GM20000 (cell line): Measurements from ENCODE around the gene MYZAP.
A peak's percentile ranks its signal among the peaks of the same experiment; 100 is the strongest.

Experiments
- DNase-seq: peaks from one replicate; pipeline ENCODE4 v3.0.0; 2012; ENCODE audit warnings: low spot score
- TF ChIP-seq, protein P1 (sequence below): IDR thresholded peaks from 2 replicates; pipeline ENCODE4 v1.5.1; 2012; ENCODE audit warnings: mild to moderate bottlenecking, control low read depth; ENCODE audit errors: extremely low read depth, missing control alignments

MYZAP gene, protein sequence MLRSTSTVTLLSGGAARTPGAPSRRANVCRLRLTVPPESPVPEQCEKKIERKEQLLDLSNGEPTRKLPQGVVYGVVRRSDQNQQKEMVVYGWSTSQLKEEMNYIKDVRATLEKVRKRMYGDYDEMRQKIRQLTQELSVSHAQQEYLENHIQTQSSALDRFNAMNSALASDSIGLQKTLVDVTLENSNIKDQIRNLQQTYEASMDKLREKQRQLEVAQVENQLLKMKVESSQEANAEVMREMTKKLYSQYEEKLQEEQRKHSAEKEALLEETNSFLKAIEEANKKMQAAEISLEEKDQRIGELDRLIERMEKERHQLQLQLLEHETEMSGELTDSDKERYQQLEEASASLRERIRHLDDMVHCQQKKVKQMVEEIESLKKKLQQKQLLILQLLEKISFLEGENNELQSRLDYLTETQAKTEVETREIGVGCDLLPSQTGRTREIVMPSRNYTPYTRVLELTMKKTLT

DNA sequence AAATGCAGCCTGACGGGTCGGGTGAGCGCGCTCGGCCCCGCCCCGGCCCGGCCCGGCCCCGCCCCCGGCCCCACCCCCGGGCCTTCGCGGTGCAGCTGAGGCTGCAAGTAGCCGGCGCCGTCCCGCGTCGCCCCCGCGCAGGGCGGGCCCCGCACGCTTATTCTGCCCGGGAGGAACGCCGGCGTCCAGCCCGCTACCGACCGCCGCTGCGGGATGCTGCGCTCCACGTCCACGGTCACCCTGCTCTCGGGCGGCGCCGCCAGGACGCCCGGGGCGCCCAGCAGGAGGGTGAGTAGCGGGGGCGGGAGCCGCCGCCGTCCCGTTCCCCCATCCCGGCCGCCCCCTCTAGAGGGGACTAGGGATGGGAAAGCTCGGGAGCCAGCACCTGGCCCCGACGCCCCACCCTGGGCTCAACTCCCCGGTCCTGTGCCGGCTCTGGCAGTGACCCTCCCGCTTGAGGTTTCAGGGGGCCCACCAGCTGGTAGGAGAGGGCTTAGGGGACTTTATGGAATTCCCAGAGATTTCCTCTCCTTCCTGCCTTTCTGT, at the start of gene MYZAP:
Gene MYZAP (plus strand): TSS at position 83 of the 546 bp plus-strand sequence. CDS start 131 bp downstream, at position 214.
- DNase-seq: peak; percentile 66
- TF ChIP-seq, protein P1, sequence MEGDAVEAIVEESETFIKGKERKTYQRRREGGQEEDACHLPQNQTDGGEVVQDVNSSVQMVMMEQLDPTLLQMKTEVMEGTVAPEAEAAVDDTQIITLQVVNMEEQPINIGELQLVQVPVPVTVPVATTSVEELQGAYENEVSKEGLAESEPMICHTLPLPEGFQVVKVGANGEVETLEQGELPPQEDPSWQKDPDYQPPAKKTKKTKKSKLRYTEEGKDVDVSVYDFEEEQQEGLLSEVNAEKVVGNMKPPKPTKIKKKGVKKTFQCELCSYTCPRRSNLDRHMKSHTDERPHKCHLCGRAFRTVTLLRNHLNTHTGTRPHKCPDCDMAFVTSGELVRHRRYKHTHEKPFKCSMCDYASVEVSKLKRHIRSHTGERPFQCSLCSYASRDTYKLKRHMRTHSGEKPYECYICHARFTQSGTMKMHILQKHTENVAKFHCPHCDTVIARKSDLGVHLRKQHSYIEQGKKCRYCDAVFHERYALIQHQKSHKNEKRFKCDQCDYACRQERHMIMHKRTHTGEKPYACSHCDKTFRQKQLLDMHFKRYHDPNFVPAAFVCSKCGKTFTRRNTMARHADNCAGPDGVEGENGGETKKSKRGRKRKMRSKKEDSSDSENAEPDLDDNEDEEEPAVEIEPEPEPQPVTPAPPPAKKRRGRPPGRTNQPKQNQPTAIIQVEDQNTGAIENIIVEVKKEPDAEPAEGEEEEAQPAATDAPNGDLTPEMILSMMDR: no peak

DNA sequence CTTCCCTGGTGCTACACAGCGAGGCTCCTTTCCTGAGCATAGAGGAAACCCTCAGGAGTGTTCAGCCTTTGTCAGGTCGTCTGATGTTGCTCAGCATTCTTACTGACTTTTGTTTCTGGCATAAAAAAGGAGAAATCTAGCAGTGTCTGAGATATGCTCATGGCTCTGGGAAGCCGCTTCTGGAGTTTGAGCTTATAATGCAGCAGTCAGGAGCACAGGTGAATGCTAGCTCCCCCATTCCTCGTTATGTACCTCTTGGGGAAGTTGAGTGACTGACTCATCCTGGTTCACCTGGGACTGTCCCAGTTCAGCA, 49.2 kb upstream of the MYZAP start:
- DNase-seq: no peak
- TF ChIP-seq, protein P1: peak; percentile 15

DNA sequence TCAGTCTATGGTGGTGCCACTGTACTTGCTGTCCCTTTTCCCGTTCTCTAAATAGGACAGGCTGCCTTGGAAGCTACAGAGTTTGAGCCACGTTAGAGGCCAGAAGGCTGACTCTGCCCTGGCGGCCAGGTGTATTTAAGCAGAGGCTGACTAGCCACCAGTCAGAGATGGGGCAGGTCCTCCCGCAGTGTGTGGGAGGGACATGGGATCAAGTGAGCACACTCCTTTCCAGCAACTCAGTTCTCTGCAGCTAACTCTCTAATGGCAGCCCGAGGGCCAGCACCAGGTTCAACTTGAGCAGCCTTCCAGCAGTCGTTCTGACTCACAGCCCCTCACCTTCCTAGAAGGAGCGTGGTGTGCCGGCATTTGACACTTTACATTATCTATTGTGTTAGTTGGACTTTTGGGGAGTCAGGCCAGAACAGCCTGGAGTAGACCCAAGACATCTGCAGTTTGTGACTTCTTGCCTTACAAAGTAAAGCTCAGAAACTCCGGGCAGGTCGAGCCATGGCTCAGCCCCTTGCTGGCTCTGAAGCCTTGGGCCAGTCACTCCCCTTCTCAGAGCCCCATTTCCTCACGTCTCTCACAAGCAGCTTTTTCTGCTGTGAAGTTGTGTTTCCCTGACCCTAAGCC, 46.7 kb upstream of the MYZAP start:
- DNase-seq: no peak
- TF ChIP-seq, protein P1: no peak

DNA sequence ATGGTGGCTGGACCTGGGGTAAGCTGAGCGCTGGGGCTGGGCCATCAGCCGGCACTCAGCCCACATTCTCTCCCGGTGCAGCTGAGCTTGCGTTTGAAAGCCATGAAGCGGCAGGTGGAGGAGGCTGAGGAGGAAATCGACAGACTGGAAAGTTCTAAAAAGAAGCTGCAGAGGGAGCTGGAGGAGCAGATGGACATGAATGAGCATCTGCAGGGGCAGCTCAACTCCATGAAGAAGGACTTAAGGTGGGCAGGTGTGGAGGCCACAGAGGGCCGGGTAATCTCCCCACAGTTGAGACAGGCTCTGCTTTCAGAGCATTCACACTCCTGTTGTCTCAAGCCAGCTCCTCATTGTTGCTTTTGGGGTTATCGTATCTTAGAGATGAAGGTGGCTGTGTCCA, 45.7 kb upstream of the MYZAP start:
- DNase-seq: no peak

DNA sequence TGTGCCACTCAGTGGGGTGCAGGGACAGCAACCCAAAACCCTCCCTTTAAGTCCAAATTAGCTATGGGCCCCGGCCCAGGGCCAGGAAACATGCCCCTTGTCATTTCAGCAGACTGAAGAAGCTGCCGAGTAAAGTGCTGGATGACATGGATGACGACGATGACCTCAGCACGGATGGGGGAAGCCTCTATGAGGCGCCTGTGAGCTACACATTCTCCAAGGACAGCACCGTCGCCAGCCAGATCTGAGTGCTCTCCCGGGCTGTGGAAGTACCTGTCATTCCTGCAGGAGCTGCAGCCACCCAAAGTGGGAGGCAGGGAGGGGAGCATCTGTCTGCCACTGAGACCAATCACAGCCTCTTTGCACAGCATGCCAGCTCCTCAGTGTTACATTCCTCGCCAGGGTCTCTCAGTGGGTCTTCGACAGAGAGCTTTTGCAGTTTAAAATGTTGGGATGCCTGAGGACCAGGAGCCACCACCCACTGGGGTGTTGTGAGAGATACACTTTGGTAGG, 44.4 kb upstream of the MYZAP start:
- no peak for DNase-seq
- TF ChIP-seq, protein P1: no peak

More for the DNA sequence above, 45.7 kb upstream of the MYZAP start:
- TF ChIP-seq, protein P1: no peak

DNA sequence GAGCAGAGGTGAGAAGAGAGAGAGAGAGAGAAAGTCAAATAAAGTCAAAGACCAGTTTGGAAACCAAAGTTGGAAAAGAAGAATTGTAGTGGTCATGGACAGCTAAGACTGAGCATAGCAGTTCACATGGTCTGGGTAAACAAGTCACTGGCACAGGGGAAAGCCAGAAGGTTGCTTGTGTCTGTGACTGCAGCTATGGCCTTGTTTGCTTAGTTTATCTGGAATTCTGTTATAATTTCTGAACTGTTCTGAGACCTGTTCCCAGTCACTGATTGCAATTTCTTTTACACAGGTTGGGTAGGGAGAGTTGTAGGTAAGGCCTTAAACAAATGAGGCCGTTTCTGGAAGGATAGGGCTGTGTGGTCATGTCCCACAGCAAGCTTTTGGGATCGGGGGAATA, 43.4 kb upstream of the MYZAP start:
- TF ChIP-seq, protein P1: no peak
- no peak for DNase-seq

DNA sequence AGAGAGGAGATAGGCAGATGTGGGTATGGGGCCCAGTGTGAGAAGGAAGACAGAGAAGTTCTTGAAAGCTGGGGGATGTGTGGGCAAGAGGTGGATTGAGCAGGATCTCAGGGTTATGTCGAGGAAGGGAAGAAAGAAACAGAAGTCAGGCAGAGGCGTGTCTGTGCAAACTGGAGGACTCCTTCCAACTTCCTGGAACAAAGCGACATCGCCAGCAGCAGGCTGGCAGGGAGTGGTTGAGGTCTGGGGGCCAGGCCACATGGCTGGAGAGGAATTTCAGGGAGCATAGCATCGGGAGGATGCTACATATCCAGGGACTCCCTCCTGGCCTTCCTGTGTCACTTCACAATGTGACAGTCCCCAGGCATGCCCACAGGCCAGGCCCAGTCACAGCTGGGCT, 42.9 kb upstream of the MYZAP start:
- TF ChIP-seq, protein P1: no peak

More for the DNA sequence above, 42.9 kb upstream of the MYZAP start:
- no peak for DNase-seq
